GM18502 (cell line): ENCODE results near the gene AFF1.

Experiments
- ATAC-seq: cut with Tn5 transposase; IDR thresholded peaks from one replicate; pipeline ENCODE4 v1.9.1; 2021; ENCODE audit warnings: mild to moderate bottlenecking; ENCODE audit not compliant: unreplicated experiment, poor library complexity

AFF1 gene

DNA sequence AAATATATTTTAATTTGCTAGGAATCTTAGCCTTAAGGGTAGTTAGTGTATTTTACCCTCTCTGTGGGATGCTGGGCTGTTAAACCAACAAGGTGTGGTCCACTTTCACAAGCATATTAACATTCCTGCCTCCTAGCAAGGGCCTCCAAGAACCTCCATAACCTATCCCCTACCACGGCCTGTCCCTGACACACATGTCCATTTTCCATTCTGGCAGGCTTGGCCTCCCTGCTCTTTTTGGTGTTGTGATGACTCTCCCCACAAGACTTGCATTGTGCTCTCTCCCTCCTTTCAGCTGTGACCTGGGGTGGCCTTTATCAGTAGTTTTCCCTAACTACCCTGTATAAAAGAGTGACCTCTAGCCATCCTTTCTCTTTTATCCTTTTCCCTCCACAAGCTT is 165.4 kb downstream of the AFF1 start:
- ATAC-seq, result no peak

DNA sequence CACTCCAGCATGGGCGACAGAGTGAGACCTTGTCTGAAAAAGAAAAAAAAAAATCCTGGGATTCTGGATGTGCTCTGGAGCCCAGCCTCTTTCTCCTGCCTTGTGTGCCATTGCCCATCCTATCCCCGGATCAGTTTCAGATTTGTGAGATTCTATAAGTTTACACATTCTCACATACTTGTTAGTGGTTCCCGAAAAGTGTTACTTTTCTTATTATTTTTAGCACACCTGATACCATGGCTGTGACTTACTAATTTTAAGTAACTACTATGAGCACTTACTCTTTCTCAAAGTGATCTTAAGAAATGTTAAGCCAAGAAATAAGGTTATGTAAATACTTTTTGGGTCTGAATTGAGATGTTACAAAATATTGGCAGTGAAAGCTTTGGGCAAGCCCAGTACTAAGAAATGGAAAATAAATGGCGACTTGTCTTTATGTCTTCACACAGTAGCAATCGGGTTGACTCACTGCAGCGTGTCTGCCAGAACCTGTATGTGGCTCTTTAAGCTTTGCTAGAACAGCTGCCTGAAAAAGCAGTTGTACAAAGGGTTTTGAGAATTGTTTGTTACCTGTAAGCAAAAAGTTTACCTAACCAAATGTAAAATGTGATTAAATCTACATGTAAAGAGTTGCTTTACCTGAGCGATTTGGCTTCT is 166.9 kb downstream of the AFF1 start:
- no peak for ATAC-seq

DNA sequence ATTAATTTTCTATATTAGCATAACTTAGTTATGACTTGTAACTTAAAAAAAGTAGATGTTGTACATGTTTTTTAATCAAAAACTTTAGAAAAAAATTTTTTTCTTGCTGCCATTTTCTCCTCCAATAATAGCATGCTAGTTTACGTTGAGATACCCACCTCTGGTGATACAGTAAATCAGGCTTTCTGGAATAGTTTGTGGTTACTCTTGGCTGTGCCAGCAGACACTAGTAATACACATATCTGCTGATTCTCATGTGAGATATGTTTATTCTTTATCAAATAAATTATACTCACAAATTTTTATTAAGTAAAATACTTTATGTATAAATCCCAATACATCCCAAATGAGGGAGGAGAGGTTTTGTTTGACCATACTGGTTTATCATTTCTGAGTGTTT is 168.3 kb downstream of the AFF1 start:
- no peak for ATAC-seq

DNA sequence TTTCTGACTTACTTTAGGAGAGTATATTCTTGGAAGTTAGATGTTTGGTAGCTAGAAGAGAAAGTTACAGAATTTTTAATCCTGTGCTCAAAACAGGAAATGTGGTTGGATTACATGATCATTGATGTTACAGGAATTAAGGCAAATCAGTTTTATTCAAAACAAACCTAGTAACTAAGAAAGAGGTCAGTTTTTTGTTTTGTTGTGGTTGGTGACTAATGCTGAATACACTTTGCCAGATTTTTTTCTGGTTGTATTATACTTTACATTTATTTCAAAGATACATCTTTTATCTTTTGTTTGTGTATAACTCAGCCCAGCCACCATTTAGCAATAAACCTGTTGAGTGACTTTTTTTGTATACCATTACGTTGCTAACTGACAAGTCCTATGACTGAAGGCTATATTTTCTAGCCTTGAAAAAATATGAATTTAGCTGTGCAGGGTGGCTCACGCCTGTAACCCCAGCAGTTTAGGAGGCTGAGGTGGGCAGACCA is 168.9 kb downstream of the AFF1 start:
- no peak for ATAC-seq

DNA sequence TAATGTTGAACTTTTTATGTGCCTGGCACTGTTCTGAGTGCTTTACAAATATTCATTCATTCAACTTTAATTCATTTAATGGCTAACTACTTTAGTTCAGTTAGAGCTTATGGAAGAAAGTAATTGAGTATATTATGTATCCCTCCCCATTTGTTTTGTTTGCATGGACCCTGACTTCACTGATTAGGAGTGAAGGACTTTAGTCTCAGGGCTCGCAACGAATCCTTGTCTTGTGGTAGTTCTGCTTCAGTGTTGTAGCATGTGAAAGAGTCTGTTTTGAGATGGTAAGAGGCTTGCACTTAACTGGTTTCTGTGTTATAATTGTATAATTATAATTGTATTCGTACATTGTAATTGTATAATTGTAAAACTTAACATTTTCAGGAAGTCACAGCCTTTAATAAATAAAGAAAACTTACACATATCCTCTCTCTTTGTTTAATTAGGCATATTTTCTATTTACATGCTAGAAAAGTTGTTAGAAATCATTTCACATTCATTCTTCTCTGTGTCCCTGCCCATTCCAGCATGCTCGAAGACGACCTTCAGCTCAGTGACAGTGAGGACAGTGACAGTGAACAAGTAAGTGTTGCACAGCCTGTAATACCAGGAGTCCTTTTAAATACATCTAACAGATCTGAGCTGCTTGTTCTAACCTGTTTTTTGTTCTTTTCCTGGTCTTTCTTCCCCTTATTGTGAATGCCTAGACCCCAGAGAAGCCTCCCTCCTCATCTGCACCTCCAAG is 170.5 kb downstream of the AFF1 start:
- ATAC-seq, result no peak

DNA sequence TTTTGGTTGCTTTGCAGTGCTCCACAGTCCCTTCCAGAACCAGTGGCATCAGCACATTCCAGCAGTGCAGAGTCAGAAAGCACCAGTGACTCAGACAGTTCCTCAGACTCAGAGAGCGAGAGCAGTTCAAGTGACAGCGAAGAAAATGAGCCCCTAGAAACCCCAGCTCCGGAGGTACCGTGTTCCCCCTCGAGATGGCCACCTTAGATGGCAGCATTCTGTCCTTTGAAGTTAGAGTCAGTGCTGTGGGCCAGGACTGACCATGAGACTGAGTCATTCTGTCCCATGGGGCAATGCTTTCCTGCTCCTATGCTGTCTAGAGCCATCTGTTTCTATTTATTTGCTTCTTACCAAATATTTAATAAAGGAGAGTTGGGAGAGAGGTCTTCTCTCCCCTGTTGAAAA is 173.3 kb downstream of the AFF1 start:
- no peak for ATAC-seq

DNA sequence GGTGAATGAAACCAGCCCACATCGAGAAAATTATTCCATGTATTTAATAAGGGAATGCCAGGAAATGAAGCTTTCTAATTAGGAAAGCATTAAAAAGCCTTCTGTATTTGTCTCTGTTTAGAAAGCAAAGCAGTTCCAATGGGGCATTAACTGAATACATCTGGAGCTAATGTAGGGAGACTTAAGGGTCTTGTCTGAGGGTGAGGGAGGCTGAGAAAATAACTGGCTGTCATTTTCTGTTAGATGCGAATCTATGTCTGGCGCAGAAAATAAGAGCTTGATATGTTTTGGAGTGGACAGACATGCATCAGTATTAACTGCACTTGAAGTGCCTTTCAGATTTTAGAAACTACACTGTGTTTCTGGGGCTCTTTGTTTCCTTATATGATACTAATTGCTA is 174.3 kb downstream of the AFF1 start:
- no peak for ATAC-seq

DNA sequence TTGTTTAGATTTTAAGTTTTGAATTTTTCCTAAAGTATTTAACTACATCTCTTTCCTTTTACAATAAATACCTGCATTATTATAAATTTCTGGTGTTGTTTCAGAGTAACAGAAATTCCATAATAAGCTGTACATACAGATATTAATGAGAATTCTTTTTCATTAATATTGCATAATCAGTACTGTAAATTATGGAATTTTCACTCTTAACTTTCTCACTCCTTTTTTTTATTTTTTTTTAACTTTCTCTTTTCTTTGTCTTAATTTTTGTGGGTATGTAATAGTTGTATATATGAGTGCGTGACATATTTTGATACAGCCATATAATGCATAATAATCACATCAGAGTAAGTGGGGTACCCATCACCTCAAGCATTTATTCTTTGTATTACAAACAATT is 175.1 kb downstream of the AFF1 start:
- ATAC-seq, result no peak

DNA sequence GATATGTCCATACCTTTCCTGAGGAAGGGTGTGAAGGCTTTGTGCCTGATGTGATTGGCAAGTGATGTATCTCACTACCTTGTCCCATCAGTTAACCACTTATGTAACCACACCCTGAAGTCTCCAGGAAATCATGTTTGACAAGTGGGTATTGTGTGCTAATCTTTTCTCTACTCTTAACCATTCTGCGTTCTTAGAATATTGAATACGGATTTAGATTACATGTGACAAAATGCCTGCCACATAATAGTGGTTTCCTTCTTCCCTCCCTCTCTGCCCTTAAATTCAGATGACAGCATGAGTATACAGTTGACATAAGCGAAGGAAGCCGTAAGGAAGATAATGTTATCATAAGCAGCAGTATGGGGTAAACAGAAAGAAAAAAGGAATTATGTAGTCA is 177.3 kb downstream of the AFF1 start:
- ATAC-seq, result no peak

DNA sequence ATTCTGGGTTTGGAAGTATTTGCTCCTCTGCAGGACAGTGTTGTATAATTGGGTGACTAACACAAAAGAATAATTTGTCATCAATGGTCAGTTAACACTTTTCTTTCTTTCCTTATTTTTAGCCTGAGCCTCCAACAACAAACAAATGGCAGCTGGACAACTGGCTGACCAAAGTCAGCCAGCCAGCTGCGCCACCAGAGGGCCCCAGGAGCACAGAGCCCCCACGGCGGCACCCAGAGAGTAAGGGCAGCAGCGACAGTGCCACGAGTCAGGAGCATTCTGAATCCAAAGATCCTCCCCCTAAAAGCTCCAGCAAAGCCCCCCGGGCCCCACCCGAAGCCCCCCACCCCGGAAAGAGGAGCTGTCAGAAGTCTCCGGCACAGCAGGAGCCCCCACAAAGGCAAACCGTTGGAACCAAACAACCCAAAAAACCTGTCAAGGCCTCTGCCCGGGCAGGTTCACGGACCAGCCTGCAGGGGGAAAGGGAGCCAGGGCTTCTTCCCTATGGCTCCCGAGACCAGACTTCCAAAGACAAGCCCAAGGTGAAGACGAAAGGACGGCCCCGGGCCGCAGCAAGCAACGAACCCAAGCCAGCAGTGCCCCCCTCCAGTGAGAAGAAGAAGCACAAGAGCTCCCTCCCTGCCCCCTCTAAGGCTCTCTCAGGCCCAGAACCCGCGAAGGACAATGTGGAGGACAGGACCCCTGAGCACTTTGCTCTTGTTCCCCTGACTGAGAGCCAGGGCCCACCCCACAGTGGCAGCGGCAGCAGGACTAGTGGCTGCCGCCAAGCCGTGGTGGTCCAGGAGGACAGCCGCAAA is 179.6 kb downstream of the AFF1 start:
- no peak for ATAC-seq

DNA sequence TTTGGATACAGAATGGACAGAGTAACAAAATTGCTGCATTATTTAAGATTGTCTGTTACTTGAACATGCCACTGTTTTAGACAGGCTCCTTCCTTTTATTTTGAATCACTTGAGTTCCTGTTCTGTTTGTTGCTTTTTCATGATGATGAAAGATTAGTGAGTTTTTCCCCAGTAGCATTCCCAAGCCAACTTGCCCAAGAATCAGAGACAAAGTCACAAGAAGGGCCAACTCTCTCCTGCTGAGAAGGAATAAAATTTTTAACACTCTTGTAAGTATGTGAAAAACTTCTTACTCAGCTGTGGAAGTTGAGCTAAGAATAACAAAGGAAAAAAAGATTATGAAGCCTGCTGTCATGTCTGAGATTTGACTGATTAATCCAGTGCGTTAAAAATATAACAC is 181.4 kb downstream of the AFF1 start:
- ATAC-seq, result no peak

DNA sequence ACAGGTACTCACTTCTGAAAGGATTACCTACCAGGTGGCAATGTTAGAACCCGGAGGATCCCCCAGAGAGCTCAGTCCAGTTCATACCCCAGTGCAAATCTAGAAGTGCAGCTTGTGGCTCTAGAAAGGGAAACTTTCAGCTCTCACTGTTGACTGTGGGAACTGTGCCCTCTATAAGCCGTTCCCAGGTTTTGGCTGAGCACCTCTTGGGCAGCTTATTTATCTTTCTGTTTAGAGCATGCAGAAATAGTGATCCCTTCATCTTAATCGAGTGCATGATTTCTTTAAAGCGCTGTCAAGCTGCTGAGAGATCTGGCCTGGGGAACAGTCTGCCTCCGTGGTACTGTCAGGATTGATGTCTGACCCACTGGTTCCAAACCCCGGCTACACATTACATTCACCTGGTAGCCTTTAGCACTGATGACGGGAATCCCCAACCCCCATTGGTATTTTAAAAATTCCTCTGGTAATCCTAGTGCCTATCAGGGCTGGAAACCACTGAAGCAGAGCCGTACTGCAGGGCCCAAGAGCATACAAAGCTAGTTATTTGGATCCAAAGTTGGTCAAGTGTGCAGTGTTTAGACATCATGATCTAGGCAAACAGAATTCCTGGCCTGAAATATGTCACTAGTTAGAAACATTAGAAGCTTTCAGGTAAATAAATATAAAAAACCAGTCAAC is 182.4 kb downstream of the AFF1 start:
- ATAC-seq, result no peak

DNA sequence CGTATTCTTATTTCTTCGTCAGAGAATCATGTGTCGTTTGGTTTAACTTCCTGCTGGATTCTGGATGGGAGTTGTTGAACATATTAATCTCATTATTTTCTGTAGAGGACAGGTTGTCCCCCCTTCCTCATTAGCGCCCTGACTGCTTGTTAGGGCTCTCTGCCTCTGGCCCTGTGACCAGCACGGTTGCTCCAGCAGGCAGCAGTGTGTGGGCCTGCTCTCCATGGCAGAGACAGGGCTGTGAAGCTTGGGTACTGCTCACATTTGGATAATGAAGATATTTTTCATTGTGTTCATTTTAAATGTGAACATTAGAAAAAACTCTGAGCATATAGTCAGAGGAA is 182.9 kb downstream of the AFF1 start:
- ATAC-seq, result no peak

DNA sequence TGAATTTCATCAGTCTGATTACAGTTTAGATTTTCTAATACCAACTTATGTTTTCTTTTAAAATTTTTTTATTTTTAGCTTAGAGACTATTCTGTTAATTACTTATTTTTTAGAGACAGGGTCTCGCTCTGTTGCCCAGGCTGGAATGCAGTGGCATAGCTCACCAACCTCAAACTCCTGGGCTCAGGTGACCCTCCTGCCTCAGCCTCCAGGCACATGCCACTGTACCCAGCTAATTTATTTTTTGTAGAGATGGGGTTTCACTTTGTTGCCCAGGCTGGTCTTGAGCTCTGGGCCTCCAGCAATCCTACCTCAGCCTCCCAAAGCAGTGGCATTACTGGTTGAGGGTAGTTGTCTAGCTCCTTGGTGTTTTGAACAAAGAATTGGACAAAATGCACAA is 183.6 kb downstream of the AFF1 start:
- ATAC-seq, result no peak

DNA sequence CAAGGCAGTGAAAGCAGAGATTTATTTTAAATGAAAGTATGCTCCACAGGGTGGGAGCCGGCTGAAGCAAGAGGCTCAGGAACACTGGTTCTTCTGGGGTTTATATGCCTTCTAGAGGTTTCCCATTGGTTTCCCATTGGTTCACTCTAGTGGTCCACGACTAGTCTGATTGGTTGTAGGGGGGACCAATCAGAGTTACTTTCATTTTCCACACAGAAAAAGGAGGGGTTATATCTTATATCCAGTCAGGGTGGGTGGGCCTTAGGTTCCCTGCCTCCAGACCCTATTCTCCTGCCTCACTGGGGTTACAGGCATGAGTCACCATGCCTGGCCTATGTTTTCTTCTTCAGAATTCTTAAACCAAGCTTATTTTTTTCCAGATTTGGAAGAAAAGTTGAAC is 184.0 kb downstream of the AFF1 start:
- no peak for ATAC-seq

DNA sequence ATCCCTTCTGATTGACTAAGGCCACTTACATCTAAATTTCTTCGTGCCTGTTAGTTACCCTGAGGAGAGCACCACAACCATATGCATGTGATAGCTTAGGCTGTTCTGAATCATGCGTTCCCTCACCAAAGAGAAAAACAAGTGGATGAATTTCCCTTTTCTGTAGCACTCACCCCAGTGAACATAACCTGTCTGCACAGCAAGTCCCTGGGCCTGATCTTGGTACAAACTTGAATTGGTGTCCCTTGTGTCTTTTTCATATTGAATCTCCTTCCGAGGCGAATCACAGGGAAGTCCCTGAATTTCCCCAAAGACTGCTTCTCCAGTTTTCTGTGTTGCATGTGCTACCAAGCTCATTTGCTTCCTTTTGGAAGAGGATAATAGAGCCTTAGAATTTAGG is 185.2 kb downstream of the AFF1 start:
- ATAC-seq, result peak; percentile 41

DNA sequence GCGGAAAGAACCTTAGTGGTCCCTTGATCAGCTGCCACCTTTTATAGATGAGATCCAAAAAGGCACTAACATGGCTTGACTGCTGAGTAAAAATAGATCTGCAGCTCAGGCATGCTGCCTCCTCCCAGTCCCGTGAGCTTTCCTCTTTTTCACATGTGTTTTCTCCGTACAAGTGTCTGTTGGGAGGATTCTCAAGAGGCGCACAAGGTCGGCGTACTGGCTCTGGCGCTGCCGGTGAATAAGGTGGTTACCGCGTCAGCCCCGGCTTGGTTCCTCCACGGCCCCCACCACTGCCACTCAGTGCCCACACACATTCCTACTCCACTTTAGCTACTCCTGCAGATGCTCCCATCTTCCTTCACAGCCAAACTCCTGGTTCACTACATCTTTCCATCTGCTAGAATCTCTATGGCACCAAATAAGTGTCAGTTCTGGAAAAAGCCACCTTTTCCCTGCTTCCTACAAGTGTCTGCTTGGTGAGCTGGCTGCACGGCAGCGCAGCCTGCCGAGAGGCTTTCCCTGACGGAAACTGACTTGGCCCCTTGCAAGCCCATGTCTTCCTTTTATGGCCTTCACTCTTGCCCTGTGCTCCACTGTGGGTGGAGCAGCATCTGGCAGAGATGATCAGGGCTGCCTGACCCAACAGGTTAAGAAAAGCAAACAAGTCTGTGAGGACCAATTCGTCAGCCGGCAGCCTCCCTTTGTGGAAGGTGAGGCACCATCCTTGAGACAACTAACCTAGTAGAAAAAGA is 185.8 kb downstream of the AFF1 start:
- no peak for ATAC-seq

DNA sequence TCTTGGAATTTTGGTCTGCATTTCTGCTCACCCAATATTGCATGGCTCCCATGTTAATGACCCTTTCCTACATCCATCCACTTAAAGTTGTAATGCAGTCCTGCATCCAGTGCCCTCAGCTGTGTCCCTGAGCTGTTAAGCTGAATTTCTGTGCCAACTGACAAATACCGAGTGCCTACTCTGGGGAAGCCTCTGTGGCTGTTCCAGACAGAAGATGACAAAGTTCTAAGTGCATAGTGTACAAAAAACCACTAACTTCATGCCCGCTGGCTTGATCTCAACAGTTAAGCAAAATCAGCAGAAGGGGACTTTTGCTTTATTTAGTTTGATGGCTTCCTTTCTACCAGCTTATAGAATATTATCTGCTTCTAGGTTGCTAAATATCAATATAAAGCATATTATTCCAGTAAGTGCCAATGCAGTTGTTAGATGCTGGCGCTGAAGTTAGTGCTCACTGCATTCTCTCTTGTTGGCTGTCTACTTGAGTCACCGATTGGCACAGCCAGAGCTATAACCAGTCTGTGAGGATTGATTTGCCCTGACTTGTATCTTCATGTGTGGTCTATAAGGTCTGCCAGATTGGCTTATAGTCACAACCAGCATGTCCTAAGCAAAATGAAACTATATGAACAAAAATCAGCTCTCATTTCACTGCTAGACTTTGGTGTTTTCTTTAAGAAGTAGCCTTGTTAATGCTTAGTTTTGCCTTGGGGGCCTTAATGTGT is 186.7 kb downstream of the AFF1 start:
- ATAC-seq, result no peak

DNA sequence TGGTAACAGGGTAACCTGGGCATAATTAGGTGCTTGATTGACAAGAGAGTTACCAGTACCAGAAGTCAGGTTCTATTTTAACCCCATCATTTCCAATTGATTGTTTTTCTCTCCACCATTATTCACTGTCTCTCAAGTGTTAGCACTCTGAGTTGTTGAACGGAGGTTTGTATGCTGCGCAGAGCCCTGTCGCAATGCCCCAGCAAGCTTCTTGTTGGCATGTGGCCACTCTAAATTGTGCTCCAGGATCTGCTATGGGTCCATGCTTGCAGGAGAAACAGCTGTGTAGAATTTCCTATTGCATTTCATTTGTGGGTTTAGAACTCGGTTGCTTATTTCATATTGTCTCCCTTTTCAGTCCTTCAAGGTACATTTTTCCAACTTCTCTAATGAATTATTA is 187.4 kb downstream of the AFF1 start:
- no peak for ATAC-seq
